H1 (cell line): ENCODE data around the gene NRDE2. TPM values are rescaled to one million over a fixed set of nuclear protein-coding genes. Genes with fewer than 3 reads are reported as not detected.

Experiments
- CHD7 ChIP-seq: fragments of 300-600 bp; sonication (generic); IDR thresholded peaks from 2 replicates; pipeline ENCODE4 v1.7.1; 2012; ENCODE audit warnings: low read length, moderate library complexity, mild to moderate bottlenecking, inconsistent platforms; ENCODE audit not compliant: insufficient replicate concordance
- SAP30 ChIP-seq: fragments of 300-600 bp; sonication (generic); IDR thresholded peaks from 2 replicates; pipeline ENCODE4 v1.7.1; 2012; ENCODE audit warnings: low read length, moderate library complexity, mild to moderate bottlenecking, inconsistent platforms; ENCODE audit not compliant: insufficient read depth, insufficient replicate concordance
- polyA plus RNA-seq, 7 experiments: library from polyadenylated mRNA; depleted of rRNA in 3 of 7; stranded (reverse) in 5 of 7; unstranded in 2 of 7; fragments of >200 nt in 5 of 7; fragments of 200-250 nt in 2 of 7; gene quantifications; 1 replicate in 5 of 7; 2 replicates in 1 of 7; 4 replicates in 1 of 7; pipeline versions ENCODE4 v1.2.1 to v1.2.3, GENCODE V29; 2011 to 2013; ENCODE audit warnings: missing spikeins in 2 of 7, mixed read lengths in 2 of 7
- total RNA-seq: library from RNA; stranded (reverse); fragmentation: NEBNext Ultra II Directional; extraction: Animal tissue kit (Norgen Biotek cat#: 25700); gene quantifications from 2 replicates; pipeline ENCODE4 v1.2.1, GENCODE V29; 2021

The NRDE2 gene
- total and polyA plus RNA-seq, 2 of the 8 experiments (the other 6 are each of a cell fraction or from before 2014, with no cell fraction given), result 4.9 to 12.1 TPM

GRCh38 chr14:90228478-90228877 is 103.3 kb downstream of the NRDE2 start (continued):
- TF ChIP-seq CHD7 (no peak), SAP30 (no peak)
